GM19099 (cell line): ENCODE measurements around the gene SYNGR1.

ENCODE experiments used
- POLR2A ChIP-seq: IDR thresholded peaks from 3 replicates; pipeline ENCODE4 v1.6.1; 2011; ENCODE audit warnings: low read depth; ENCODE audit not compliant: insufficient read length; ENCODE audit errors: extremely low read depth

Gene SYNGR1

GRCh38 chr22:39381009-39381755 lies 31.4 kb downstream of the SYNGR1 start:
- no peak for TF ChIP-seq POLR2A

DNA sequence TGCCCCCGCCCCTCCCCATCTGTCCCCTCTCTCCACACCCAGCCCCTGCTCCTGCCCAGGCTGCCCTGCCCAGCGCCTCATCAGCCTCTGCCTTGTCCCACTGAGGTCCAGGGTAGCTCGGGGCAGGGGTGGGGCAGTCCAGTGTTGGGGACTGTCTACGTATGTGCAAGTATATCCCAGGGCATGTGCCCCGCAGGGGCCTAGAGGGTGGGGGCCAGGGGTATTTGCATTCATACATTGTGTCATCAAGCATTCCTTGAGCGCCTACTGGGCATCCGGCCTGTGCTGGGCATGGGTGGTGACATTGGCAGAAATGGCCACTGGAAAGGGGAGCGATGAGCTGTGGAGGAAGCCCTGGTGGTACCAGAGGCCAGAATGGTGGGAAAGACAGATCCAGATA lies 32.1 kb downstream of the SYNGR1 start:
- no peak for TF ChIP-seq POLR2A

DNA sequence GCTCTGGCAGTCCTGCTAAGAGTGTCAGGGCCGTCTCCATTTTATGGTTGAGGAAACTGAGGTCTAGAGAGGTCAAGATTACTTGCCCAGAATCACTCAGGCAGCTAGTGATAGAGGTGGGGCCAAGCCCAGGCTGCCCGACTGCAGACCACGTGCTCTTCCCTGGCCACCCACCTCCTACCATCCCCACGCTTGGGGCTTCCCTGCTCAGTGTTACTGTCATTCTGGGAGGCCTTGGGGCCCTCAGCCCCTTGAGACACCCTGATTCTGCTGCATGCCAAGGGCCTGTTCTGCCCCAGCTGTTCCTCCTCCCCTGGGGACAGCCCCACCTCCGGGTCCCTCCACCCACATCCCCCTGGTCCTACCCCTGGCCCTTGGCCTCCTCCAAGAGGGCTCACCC lies 32.6 kb downstream of the SYNGR1 start:
- no peak for TF ChIP-seq POLR2A

DNA sequence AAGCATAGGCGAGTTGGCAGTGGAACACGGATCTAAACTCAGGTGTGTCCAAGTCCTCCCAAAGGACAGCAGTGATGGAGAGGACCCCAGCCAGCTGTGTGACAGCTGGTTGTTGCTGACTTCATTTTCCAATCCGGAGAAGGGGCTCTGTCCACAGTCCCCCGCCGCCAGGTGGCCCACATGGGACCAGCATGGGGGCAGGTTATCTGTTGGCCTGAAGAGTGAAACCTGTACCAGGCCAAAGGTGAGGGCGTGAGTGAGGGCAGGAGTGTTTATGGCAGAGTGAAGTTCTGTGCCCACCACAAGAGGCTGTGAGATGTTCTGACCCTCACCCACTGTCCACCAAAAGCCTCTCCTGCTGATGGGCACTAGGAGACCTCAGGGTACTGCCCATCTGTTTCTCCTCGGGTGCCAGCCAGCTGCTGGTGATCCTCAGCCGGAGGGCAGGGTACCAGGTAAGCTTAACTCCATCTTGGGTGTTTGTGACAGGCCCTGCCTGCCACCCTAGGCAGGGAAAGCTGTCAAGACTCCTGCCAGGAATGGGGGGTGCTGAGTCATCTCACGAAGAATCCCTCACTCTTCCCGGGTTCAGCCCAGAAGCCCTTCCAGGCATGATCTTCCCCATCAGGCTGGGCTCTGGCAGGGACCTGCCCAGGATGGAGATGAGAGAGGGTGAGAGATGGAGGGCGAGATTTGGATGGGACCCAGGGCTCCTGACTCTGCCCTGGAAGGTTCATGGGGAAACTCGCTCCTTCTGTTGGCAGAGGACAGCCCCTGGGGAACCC lies 34.2 kb downstream of the SYNGR1 start:
- no peak for TF ChIP-seq POLR2A

DNA sequence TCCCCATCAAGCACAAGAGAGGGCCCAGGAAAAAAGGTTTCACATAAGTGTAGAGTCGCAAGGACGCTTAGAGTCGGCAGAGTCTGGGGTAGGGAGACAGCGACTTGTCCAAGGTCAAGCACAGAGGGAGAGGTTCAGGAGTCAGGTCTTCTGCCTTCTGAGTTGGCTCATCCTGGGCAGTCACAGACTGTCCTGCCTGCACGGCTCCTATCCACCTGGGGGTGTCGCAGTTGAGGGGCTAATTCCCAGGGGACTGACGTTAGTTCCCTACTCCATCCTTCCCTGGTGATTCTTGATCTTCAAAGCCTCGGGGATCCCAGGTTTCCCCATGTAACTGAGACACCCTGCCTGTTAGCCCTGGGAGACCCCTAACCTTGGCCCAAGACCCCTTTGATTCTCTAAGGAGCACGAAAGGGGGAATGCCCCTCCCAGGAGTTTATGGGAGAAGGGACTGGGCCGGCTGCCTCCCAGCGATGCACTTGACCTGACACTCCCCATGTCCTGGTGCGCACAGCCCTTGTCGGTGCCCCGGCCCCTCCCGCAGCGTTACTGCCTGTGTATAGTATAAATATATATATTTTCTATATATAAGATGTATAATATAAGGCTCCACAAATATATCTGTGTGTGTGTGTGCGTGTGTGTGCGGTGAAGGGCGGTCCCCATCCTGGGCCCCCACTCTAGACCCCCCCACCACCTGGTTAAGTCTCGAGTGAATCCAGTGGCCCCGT lies 35.1 kb downstream of the SYNGR1 start:
- no peak for TF ChIP-seq POLR2A

GRCh38 chr22:39388261-39389011 lies 38.6 kb downstream of the SYNGR1 start:
- TF ChIP-seq POLR2A, result peak; percentile 29

DNA sequence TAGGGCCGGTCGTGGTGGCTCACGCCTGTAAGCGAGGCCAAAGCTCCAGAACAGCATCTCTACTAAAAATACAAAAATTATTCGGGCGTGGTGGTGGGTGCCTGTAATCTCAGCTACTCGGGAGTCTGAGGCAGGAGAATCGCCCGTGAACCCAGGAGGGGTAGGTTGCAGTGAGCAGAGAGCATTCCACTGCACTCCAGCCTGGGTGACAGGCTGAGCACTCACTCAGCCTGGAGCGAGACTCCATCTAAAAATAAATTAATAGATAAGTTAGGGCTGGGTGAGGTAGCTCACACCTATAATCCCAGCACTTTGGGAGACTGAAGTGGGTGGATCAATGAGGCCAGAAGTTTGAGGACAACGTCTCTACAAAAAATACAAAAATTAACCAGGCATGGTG lies 39.6 kb downstream of the SYNGR1 start:
- TF ChIP-seq POLR2A, result no peak

- TF ChIP-seq POLR2A, result no peak
Measured at GRCh38 chr22:39392341-39392948, 42.7 kb downstream of the SYNGR1 start.

GRCh38 chr22:39395936-39396796 lies 46.4 kb downstream of the SYNGR1 start:
- TF ChIP-seq POLR2A, result no peak

DNA sequence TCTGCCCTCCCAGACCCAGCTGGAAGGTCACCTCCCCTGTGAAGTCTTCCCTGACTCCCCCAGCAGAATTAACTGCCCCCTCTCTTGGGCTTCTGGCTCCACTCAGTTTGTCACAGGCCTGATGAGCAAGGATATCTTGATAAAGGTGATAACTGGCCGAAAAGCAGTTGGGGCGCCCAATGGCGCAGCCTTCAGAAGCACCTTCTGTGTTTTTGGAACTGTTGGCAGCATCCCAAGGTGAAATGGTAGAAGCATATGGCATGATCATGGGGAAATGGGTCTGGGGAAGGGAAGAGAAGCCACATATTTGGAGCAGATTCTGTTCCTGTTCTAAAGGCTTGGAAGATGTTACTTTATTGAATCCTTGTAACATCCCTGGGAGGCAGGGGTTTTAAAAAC lies 47.0 kb downstream of the SYNGR1 start:
- no peak for TF ChIP-seq POLR2A

- no peak for TF ChIP-seq POLR2A
Measured at GRCh38 chr22:39401301-39401631, 51.5 kb downstream of the SYNGR1 start.

GRCh38 chr22:39405346-39406085 lies 55.7 kb downstream of the SYNGR1 start:
- no peak for TF ChIP-seq POLR2A

GRCh38 chr22:39408173-39408572 lies 58.4 kb downstream of the SYNGR1 start:
- TF ChIP-seq POLR2A, result no peak

GRCh38 chr22:39408807-39409206 lies 59.0 kb downstream of the SYNGR1 start:
- no peak for TF ChIP-seq POLR2A
